LoVo (cell line): ENCODE results near the gene FGF8.

Experiments
- DNase-seq: peaks from one replicate; pipeline ENCODE4 v3.0.0-alpha.2; 2016; ENCODE audit warnings: low spot score

Gene FGF8

DNA sequence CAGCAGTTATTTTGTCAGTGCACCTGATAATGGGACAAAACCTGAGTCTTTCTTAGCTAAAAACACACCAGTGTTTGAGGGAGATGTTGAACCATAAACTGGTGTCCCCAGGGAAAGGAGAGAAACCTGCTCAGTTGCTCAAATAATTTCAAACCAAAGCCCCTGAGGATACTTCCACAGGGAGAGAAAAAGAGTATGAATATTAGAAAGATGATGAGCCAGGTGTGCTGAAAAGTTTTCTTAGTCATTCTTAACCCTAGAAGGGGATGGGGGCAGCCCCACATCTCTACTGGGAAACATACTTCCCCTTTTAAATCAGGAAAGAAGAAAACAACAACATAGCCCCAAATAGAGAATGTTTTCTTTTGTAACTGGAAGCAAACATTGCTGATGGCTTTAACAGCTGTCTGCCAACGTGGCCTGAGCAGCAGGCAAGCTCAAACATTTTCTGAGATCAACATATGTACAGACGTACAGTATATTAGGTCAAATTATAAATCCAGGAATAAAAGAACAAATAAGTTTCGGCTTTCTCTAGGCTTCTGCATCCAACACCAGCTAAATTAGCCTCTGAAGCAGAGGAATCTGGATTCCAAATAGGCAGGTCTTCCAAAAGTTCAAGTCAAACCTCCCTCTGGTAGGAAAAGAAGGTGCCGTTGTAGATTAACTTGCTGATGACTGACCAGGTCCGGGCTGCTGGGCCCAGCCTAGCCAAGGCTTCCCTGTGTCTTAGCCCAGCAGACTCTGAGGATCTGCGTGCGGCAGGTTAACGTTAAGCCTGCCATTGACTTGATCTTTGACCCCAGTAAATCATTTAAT lies 50.4 kb downstream of the FGF8 start:
- DNase-seq: no peak

DNA sequence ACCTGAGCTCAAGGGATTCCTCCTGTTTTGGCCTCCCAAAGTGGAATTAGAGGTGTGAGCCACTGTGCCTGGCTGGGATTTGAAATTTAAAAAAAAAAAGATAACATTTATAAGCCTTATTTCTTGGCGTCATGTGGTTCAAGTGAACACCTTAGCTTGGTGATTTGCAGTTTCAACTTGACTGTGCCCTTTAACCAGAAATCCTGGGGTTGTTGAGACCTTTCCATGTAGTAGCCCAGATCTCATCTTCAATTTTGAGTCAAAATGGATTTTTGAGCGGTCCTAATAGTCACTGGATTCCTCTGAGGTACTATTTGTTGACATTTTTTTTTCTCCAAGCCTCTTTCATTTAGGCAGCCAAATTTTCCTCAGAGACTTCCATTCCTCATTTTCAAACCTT lies 51.5 kb downstream of the FGF8 start:
- no peak for DNase-seq

DNA sequence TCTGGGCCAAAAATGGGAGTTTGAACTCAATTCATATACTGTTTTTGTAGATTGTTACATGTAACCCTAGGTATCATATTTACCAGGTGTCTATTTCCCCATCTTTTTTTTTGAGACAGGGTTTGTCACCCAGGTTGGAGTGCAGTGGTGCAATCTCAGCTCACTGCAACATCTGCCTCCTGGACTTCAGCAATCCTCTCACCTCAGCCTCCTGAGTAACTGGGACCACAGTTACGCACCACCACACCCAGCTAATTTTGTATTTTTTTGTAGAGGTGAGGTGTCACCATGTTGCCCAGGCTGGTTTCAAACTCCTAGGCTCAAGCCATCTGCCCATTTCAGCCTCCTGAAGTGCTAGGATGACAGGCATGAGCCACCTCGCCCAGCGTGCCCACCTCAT lies 52.7 kb downstream of the FGF8 start:
- DNase-seq: no peak

DNA sequence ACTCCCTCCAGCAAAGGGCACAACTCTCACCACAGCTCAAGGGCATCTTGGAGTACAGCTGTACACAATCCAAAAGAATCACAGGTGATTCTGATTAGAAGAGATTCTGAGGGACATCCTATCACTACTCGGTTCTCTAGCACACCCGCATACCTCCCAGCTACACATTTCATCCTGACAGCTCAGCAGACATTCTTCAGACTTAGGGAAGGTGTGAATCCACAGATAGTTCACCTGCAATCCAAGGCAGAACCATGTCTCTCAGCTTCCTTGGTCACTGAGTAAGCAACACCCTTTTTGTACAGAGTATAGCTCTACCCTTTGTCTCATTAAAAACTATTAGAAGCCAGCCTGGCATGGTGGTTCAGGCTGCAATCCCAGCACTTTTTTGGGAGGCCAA lies 54.1 kb downstream of the FGF8 start:
- no peak for DNase-seq

- no peak for DNase-seq
These were observed 55.2 kb downstream of the FGF8 start for GRCh38 chr10:101720606-101721230.
